ENCODE measurements around the gene CEP83.
"Not testable (repeated sequence)": the region's sequence is repeated elsewhere in the genome, so short reads cannot be mapped to it uniquely, and the experiment has no call there.

CEP83 gene

DNA sequence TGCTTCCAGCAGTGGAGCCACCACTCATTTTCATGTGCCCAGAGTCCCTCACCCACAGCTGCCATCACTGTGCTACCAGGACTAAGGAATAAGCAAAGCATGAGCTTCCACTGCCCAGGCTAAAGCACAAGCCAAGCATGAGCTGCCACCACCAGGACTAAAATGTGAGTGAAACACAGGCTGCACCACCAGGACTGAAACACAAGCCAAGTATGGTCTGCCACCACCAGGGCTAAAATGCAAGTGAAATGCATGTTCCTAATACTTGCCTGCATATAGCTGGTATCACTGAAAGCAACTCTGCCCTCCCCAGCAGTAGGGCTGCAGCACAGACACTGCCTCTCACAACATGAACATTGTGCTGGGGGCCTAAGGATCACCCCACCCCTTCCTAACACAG lies 30.0 kb downstream of the CEP83 start:
- DNase-seq: peak; percentile 33

GRCh38 chr12:94429191-94429590 lies 30.5 kb downstream of the CEP83 start:
- DNase-seq: no peak

- DNase-seq: peak; percentile 19
Measured at GRCh38 chr12:94427501-94428381, 31.9 kb downstream of the CEP83 start.

- no peak for DNase-seq
Measured at GRCh38 chr12:94426049-94426448, 33.6 kb downstream of the CEP83 start.

DNA sequence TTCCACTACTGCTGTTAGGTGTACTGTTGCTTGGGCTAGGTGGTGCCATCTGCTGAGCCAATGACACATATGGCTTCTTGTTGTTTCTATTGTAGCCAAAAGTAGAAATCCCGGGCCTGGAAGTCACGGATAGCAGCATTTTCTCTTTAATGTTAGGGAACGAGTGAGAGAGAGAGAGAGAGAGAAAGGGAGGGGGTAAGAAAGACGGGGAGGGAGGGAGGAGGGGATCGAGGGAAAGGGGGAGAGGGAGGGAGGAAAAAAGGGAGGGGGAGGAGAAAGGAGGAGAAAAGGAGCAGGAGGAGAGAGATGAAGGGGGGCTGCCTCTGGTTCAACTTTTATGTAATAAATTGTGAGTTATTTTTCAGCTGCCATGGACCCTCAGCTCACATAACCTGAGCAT lies 34.8 kb downstream of the CEP83 start:
- not testable (repeated sequence) for DNase-seq

DNA sequence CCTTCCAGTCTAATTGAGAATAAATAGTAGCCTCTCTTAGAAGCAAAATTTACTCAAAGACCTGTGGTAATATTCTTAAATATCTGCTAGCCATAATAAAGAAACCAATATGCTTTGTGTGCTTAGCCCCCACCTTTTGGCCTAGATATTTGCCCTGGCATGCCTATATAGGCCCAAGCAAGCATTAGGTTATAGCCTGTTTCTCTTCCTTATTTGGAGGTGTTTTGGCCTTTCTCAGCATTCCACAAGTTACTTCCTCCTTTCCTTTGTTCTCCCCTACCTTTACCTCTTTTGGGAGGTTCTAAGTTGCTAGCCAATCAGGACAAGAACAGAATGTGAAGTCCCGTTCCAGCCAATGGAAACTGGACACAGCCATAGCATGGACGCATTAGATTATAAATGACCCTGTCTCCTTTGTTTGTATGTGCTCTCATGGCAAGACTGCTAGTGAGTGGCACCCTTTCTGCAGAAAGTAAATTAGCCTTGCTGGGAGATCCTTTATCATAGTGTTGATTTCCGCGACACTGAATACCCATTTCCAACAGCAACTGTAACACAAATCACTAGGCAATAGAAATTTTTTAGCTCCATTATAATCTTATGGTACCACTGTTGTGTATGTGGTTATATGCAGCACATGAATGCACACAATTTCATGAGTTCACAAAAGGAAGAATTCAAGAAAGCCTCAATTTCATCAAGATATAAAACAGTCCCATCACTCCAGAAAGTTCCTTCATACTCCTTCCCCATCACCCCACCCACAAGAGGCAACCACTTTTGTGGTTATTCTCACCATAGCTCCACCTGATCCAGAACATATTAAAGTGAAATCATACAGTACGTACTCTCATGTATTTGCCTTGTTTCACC lies 37.6 kb downstream of the CEP83 start:
- DNase-seq: no peak

GRCh38 chr12:94418517-94418916 lies 41.1 kb downstream of the CEP83 start:
- no peak for DNase-seq

- no peak for DNase-seq
Measured at GRCh38 chr12:94416613-94417012, 43.1 kb downstream of the CEP83 start.

GRCh38 chr12:94415066-94415465 lies 44.6 kb downstream of the CEP83 start:
- no peak for DNase-seq

DNA sequence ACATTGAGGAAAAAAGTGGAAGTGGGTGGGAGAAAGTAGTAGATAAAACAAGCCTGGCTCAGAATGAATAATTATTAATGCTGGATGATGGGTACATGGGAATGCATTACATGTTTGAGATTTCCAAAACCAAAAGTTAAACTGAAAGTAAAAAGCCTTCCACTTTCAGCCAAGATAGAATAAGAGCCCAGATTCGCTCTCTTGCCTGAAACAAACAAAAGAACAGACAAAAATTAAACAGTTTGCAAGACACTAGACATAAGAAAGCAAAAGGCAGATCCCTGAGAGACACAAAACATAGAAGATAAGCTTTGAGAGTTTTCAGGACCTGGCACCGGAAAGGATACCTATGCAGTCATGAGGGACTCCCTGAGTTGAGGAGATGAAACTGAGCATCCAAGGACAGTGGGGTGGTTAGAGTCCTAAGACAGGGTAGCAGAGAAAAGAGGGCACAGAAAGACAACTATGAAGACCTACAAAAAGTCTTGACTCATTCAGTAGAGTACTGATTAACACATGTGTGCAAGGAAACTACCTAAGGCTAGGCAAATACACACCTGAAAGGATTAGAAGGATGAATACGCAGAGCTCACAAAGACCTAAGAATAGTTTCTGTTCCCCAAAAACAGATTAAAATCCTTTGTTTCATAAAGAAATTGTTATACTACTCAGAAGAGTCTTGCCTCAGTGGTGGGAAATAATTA lies 54.1 kb downstream of the CEP83 start:
- no peak for DNase-seq

DNA sequence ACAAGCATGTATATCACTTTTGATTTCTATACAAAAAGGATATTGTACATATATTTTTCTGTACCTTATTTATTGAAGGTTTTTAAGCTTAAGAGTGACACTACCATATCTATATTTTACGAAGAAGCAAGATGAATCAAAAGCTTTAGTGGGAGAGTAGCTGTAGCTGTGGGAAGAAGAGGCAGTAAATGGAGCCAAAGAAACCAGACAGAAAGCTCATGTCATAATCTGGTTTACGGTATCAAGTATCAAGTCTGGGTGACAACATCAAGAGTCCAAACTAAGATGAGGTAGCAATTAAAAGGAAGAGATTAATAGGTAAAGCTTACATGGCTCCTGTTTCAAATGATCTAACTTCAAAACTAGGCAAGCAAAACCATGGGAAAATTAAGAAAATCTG lies 54.8 kb downstream of the CEP83 start:
- DNase-seq: no peak

DNA sequence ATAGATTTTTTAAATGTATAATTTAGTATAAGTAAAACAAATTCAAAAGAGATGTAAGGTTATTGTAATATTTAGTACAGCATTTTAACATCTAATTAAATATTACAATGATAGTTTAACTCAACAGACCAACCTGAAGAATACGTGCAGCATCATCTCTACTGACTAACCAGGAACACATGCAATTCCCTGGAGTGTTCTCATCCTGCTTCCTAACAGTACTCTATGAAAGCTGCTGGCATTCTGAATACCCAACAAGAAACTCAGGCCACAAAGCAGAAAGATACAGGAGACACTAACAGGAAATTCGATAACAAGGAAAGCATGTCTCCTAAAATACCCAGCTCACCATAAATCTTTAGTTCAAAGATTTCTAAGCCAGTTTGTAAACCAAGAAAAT lies 58.3 kb downstream of the CEP83 start:
- no peak for DNase-seq

GRCh38 chr12:94398685-94399084 lies 61.0 kb downstream of the CEP83 start:
- not testable (repeated sequence) for DNase-seq

DNA sequence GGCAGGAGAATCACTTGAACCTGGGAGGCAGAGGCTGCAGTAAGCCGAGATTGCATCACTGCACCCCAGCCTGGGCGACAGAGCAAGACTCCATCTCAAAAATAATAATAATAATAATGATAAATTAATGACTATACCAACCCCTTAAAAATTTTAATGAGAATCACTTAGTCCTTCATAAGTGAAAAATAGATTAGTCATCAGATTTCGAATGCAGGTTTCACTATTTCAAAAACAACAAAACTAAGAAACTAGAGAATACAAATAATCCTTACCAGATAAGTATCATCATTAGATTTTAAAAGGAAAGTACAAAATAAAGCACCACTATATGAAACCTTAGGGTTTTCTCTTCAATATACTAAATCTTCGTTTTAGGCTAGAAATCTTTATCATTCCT lies 62.3 kb downstream of the CEP83 start:
- no peak for DNase-seq

- not testable (repeated sequence) for DNase-seq
Measured at GRCh38 chr12:94396014-94396413, 63.7 kb downstream of the CEP83 start.

DNA sequence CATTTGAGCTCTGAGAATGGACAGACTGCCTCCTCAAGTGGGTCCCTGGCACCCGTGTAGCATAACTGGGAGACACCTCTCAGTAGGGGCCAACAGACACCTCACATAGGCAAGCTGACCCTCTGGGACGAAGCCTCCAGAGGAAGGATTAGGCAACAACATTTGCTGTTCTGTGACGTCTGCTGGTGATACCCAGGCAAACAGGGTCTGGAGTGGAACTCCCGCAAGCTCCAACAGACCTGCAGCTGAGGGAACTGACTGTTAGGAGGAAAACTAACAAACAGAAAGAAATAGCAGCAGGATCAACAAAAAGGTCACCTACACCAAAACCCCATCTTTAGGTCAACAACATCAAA lies 69.6 kb downstream of the CEP83 start:
- no peak for DNase-seq

GRCh38 chr12:94389482-94390129 lies 70.1 kb downstream of the CEP83 start:
- DNase-seq: not testable (repeated sequence)

DNA sequence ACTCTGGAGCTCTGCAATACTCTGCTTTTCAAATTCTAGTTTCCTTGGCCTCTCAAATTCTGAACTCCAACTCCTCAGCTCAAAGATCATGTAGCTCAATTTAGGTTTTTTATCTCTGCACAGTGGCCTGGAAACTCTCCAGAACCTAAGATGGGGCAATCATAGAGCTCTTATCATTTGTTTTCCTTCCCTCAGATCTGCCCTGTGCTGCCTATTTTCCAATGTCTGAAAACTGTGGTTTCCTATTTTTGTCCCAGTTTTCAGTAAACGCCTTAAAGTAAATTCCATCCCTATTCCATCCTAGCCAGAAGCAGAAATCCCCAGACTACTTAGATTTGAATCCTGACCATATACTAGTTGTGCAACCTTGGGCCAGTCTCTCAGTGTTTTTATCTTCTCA lies 73.2 kb downstream of the CEP83 start:
- no peak for DNase-seq

DNA sequence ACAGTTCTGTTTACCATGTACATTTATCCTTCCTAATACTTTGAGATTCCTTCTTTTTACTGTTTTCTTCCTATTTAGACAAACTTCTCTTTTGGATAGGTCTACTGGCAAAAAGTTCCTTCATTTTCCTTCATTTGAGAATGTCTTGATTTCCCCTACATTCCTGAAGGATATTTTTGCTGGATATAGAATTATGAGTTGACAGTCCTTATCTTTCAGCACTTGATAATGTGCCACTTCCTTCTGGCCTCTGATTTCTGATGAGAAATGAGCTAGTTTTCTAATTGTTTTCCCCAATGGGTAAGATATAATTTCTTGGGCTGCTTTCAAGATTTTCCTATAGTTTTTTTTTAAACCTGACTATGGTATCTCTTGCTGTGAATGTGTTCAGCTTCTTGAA lies 75.6 kb downstream of the CEP83 start:
- DNase-seq: no peak

GRCh38 chr12:94380507-94380906 lies 79.2 kb downstream of the CEP83 start:
- DNase-seq: no peak

DNA sequence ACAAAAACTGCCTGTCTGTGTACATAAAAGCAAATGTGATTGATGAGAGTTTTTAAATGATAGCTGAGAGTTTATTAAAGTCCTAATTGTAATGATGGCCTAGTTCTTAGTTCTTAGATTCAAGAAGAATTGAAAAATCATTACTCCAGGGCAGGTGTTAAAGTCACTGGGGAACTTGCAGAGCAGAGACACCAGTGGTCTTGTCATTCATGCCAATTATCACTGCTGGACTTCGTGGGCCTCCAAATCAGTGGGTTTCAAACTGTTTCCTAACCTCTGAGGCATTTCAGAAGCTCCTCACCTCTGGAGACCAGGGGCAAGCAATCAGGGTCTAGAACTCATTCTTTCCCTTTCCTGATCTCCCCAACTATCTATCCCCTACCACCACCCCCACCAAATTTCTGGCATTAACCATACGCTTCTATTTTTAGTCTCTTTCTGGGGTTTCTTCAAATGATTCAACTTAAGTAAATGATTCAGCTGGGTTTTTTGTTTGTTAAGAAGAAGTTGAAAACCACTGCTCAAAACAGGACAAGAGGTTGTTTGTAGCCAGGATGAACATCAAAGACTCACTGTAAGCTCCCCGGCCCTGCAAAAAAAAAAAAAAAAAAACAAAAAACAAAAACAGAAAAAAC lies 80.1 kb downstream of the CEP83 start:
- DNase-seq: peak; percentile 74

DNA sequence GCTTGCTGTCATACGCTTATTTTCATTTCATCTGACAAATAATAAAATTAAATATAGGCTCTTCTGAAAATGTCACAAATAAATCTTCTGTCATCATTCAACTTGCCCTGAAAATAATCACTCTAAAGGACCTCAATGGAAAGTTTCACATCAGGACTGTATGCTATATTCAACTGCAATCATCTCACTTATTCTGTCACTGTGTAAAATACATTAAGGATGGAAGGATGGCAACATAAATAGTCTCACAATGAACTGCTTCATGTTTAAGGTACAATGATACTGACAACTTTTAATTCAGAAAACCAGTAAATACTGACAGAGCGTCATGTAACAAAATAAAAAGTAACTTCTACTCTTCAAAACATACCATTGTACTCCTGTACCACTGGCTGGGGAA lies 82.1 kb downstream of the CEP83 start:
- no peak for DNase-seq

Measured in activated CD4-positive, alpha-beta T cell treated with anti-CD3 and anti-CD28 coated beads, Interleukin-2, Interleukin-6, amounts not matched to agents 100 ng/mL and 50 ng/mL, durations not matched to agents 16 hours and 8 hours (primary cell).